Endothelial cell of umbilical vein (primary cell): ENCODE results near the gene PI4KA. TPM values are rescaled to one million over a fixed set of nuclear protein-coding genes. Genes with fewer than 3 reads are reported as not detected.

Source experiments
- BruUV-seq: library from RNA; stranded (reverse); fragments of 400-500 nt; replicated peaks from 2 replicates; lab custom pipeline; 2021; lab: Mats Ljungman, UMichigan
- CTCF ChIA-PET: fragments of 300-600, 350-600 bp; sonication (Branson Sonifier 250); formaldehyde crosslinking; loops from one replicate; lab custom pipeline; 2021; ENCODE audit warnings: antibody characterized with exemption, inconsistent platforms; lab: Charles Lee
- POLR2A ChIA-PET: fragments of 300-600, 350-600 bp; sonication (Branson Sonifier 250); formaldehyde crosslinking; loops from one replicate; lab custom pipeline; 2021; ENCODE audit warnings: antibody characterized with exemption, inconsistent platforms; lab: Charles Lee
- DNase-seq: peaks from one replicate; pipeline ENCODE4 v3.0.0-alpha.2; 2011; ENCODE audit warnings: low read depth, low spot score
- FAIRE-seq: peaks from 2 replicates; lab custom pipeline; 2011; peaks lifted over from hg19 to GRCh38; lab: Jason Lieb, UNC
- H2AFZ ChIP-seq: 2 replicates; pipeline ENCODE4 v1.6.0; 2012; ENCODE audit warnings: low read depth, low read length, control low read depth, inconsistent platforms
- H3K27ac ChIP-seq: 2 replicates; pipeline ENCODE4 v1.5.1; 2011; ENCODE audit warnings: low read depth, mild to moderate bottlenecking, control low read depth, low read length, moderate library complexity; ENCODE audit not compliant: insufficient read depth
- H3K27me3 ChIP-seq, 2 experiments: 2 replicates each; pipeline versions ENCODE4 v1.6.0 to v1.6.1; 2011; ENCODE audit warnings: low read length in 2 of 2, mixed read lengths in 1 of 2; ENCODE audit not compliant: control insufficient read depth in 2 of 2, insufficient read depth in 2 of 2
- H3K36me3 ChIP-seq, 2 experiments: 2 replicates in 1 of 2; 3 replicates in 1 of 2; pipeline ENCODE4 v1.5.1; 2011; ENCODE audit warnings: low read length in 2 of 2, mild to moderate bottlenecking in 1 of 2, moderate library complexity in 1 of 2; ENCODE audit not compliant: control insufficient read depth in 2 of 2, insufficient read depth in 2 of 2; ENCODE audit errors: extremely low read depth in 1 of 2
- H3K4me1 ChIP-seq: 3 replicates; pipeline ENCODE4 v1.5.1; 2011; ENCODE audit warnings: mild to moderate bottlenecking, low read length; ENCODE audit not compliant: control insufficient read depth, insufficient read depth; ENCODE audit errors: extremely low read depth
- H3K4me2 ChIP-seq: 2 replicates; pipeline ENCODE4 v1.6.1; 2011; ENCODE audit warnings: low read length, control low read depth, mixed read lengths; ENCODE audit not compliant: insufficient read depth
- H3K4me3 ChIP-seq, 3 experiments: fragments of 200-600 bp in 1 of 3; sonication (generic), shearing (Covaris generic) in 1 of 3; replicated peaks in 1 of 3; 2 replicates each; pipeline ENCODE4 v1.5.1; 2011 to 2016; ENCODE audit warnings: control low read depth in 3 of 3, low read length in 3 of 3, mild to moderate bottlenecking in 2 of 3, inconsistent platforms in 1 of 3, low read depth in 1 of 3, moderate library complexity in 1 of 3; ENCODE audit not compliant: insufficient read depth in 1 of 3
- H3K79me2 ChIP-seq: 2 replicates; pipeline ENCODE4 v1.6.0; 2012; ENCODE audit warnings: low read length, inconsistent platforms; ENCODE audit not compliant: control insufficient read depth, insufficient read depth
- H3K9ac ChIP-seq: replicated peaks from 2 replicates; pipeline ENCODE3; 2011; ENCODE audit warnings: low read length, control low read depth; ENCODE audit not compliant: insufficient read depth; ENCODE audit errors: extremely low read depth
- H3K9me1 ChIP-seq: replicated peaks from 3 replicates; pipeline ENCODE4 v1.6.0; 2011; ENCODE audit warnings: mild to moderate bottlenecking, low read length; ENCODE audit not compliant: control insufficient read depth, insufficient read depth; ENCODE audit errors: extremely low read depth
- H3K9me3 ChIP-seq: replicated peaks from 2 replicates; pipeline ENCODE4 v1.5.1; 2012; ENCODE audit warnings: low read length, inconsistent platforms; ENCODE audit not compliant: control insufficient read depth, insufficient read depth
- H4K20me1 ChIP-seq: replicated peaks from 2 replicates; pipeline ENCODE3; 2011; ENCODE audit warnings: mild to moderate bottlenecking, low read length; ENCODE audit not compliant: control insufficient read depth, insufficient read depth; ENCODE audit errors: extremely low read depth
- EZH2 ChIP-seq: IDR thresholded peaks from 2 replicates; pipeline ENCODE4 v1.6.1; 2012; ENCODE audit warnings: borderline replicate concordance, low read depth, mild to moderate bottlenecking, moderate library complexity, low read length, inconsistent platforms; ENCODE audit not compliant: severe bottlenecking
- FOS ChIP-seq: IDR thresholded peaks from 2 replicates; pipeline ENCODE4 v1.6.1; 2011; ENCODE audit warnings: mild to moderate bottlenecking, low read length, moderate library complexity, borderline replicate concordance; ENCODE audit not compliant: insufficient read depth
- JUN ChIP-seq: IDR thresholded peaks from 2 replicates; pipeline ENCODE4 v1.6.1; 2011; ENCODE audit warnings: borderline replicate concordance, low read depth; ENCODE audit not compliant: insufficient read length, insufficient read depth
- MYC ChIP-seq: IDR thresholded peaks from one replicate; pipeline ENCODE4 v1.6.1; 2011; ENCODE audit warnings: mild to moderate bottlenecking, low read depth, low read length
- POLR2A ChIP-seq: IDR thresholded peaks from 2 replicates; pipeline ENCODE4 v1.6.1; 2012; ENCODE audit warnings: low read depth, mild to moderate bottlenecking, control low read depth, low read length
- POLR2AphosphoS5 ChIP-seq: IDR thresholded peaks from 2 replicates; pipeline ENCODE4 v1.6.1; 2012; ENCODE audit warnings: low read depth, mild to moderate bottlenecking, control low read depth, low read length, moderate library complexity; ENCODE audit not compliant: insufficient read depth
- dilution Hi-C: fragments of 300-500 bp; cut with MboI; formaldehyde crosslinking; loops from one replicate; pipeline ENCODE4 v1.15.0; 2019; ENCODE audit warnings: low sequenced_read_pairs; ENCODE audit not compliant: extremely low pct_ligation_motif_present
- intact Hi-C: fragments of 100-400 bp; cut with micrococcal nuclease; formaldehyde crosslinking; loops from one replicate; pipeline ENCODE4 v1.10.0; 2022
- polyA plus RNA-seq, 4 experiments: library from polyadenylated mRNA; depleted of rRNA in 3 of 4; stranded (reverse) in 3 of 4; unstranded in 1 of 4; fragments of >200 nt; gene quantifications; 2 replicates each; pipeline versions ENCODE4 v1.2.1 to v1.2.3, GENCODE V29; 2011 to 2012; ENCODE audit warnings: missing spikeins in 1 of 4
- total RNA-seq: library from RNA; stranded (reverse); gene quantifications from 2 replicates; pipeline ENCODE4 v1.2.3, GENCODE V29; 2021
- TF ChIP-seq, protein P1 (sequence below), 2 donors: IDR thresholded peaks; 1 replicate in 1 of 2; 2 replicates in 1 of 2; pipeline ENCODE4 v1.5.1; 2011; ENCODE audit warnings: low read length in 2 of 2, mild to moderate bottlenecking in 2 of 2, moderate library complexity in 2 of 2, control low read depth in 1 of 2, inconsistent platforms in 1 of 2, low read depth in 1 of 2; ENCODE audit not compliant: insufficient read depth in 1 of 2; ENCODE audit errors: extremely low read depth in 1 of 2
- TF ChIP-seq, protein P2 (sequence below): IDR thresholded peaks from 2 replicates; pipeline ENCODE4 v1.6.1; 2011; ENCODE audit not compliant: insufficient read depth, insufficient read length

PI4KA gene
- total and polyA plus RNA-seq, 2 donors (not counting 3 experiments of a cell fraction or from before 2014, with no cell fraction given) = 28.9 to 56.4 TPM

DNA sequence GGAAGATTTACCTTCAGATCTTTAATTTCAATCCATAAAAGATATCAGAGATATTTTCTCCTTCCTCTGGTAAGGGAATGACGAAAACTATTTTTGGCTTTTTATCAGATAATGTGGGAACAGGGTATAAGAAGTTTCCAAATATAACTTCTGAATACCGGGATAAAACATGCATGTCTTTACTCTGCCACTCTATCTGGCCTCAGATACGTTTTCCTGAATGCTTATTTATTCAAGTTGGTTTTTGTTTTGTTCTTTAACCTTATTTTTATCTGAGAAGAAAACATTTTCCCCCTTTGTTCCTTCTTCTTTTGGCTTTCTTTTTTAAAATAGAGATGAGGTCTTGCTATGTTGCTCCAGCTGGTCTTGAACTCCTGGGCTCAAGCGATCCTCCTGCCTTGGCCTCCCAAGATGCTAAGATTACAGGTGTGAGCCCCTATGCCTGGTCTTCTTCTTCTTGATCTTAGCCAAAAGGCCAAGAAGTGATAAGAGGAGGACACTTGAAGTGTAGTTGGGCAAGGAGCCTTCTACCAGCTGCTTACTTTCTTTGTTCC, 83.2 kb downstream of the PI4KA start:
- POLR2A ChIA-PET = no interaction called here
- H3K27me3 ChIP-seq = no peaks in the 10 kb centered on the region

More for the DNA sequence above, 83.2 kb downstream of the PI4KA start:
- no peak overlapping the region for H3K4me3 ChIP-seq
- dilution Hi-C loops = no loop called here
- H3K9me1 ChIP-seq = no peaks in the 10 kb centered on the region
- no peaks in the 10 kb centered on the region for H4K20me1 ChIP-seq
- H3K79me2 ChIP-seq = no peaks in the 10 kb centered on the region
- no peak for FAIRE-seq
- no peak overlapping the region for H3K4me2 ChIP-seq
- no peak overlapping the region for H3K27ac ChIP-seq
- H3K36me3 ChIP-seq = no peaks in the 10 kb centered on the region
- no peak overlapping the region for H3K9ac ChIP-seq
- BruUV-seq = no TSS peak
- no peaks in the 10 kb centered on the region for H3K9me3 ChIP-seq
- H2AFZ ChIP-seq = no peak overlapping the region
- DNase-seq = no peak
- TF ChIP-seq JUN (no peak), MYC (no peak), POLR2A (no peak), EZH2 (no peak), FOS (no peak), POLR2AphosphoS5 (no peak)
- TF ChIP-seq, protein P1, sequence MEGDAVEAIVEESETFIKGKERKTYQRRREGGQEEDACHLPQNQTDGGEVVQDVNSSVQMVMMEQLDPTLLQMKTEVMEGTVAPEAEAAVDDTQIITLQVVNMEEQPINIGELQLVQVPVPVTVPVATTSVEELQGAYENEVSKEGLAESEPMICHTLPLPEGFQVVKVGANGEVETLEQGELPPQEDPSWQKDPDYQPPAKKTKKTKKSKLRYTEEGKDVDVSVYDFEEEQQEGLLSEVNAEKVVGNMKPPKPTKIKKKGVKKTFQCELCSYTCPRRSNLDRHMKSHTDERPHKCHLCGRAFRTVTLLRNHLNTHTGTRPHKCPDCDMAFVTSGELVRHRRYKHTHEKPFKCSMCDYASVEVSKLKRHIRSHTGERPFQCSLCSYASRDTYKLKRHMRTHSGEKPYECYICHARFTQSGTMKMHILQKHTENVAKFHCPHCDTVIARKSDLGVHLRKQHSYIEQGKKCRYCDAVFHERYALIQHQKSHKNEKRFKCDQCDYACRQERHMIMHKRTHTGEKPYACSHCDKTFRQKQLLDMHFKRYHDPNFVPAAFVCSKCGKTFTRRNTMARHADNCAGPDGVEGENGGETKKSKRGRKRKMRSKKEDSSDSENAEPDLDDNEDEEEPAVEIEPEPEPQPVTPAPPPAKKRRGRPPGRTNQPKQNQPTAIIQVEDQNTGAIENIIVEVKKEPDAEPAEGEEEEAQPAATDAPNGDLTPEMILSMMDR (IDR thresholded peaks at IDR 0.05; ENCODE audit: extremely low read depth in 1 of 2, insufficient read depth in 1 of 2, low read depth in 1 of 2, low read length in 2 of 2) = no peak
- TF ChIP-seq, protein P2, sequence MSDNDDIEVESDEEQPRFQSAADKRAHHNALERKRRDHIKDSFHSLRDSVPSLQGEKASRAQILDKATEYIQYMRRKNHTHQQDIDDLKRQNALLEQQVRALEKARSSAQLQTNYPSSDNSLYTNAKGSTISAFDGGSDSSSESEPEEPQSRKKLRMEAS = no peak
- CTCF ChIA-PET = no interaction called here
- intact Hi-C loops = no loop called here
- H3K4me1 ChIP-seq = peaks cover 29% of the 10 kb centered on the region
